Eye (tissue), 1 donor: ENCODE results near the gene UNC45A.
"Not testable (repeated sequence)": the region's sequence is repeated elsewhere in the genome, so short reads cannot be mapped to it uniquely, and the experiment has no call there.

Experiments
- DNase-seq: peaks from one replicate; pipeline ENCODE4 v3.0.0-alpha.2; 2015

Gene UNC45A

DNA sequence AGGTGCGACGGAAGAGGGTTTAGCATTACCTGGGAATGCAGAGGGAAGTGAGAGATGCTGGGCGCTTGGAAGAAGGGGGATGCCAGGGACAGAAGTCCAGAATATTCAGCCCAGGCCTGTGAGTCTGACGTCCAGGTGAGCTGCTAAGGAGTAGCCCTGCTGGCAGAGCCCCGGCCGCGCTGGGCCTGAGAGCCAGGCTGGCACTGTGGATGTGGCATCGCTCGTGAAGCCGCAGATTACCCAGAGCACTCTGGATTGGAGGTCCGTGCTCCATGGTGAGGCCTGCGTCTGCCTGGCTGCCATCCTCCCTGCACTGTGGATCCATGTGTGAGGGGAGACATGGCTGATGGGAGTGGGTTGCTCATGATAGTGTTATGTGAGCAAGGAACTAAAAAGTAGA, 17.5 kb upstream of the UNC45A start:
- no peak for DNase-seq

DNA sequence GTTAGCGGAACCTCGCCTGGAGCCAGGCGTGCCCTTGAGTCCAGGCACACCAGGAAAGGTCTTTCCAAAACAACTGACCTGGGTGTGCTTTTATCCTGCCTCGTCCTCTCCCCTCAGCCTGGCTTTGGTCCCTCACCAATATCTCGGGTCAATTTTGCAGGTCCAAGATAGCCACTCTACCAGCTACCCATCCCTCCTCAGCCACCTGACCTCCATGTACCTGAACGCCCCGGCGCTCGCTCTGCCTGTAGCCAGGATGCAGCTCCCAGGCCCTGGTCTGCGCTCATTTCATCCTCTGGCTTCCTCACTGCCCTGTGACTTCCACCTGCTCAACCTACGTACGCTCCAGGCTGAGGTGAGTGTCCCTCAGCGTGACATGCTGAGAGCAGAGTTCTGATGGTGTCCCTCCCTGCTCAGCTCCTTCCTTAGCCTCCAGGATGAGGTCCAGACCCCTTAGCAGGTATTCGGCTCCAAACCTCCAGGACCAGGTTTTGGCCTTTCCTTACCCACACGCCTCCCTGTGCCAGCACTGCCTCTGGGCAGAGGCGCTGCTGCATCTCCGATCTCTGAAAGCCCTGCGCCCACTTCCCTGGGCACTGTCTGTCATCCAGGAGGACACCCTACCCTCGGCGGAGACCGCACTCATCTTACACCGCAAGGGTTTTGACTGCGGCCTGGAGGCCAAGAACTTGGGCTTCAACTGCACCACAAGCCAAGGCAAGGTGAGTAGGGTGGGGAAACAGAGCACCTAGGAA, 16.9 kb upstream of the UNC45A start:
- no peak for DNase-seq

DNA sequence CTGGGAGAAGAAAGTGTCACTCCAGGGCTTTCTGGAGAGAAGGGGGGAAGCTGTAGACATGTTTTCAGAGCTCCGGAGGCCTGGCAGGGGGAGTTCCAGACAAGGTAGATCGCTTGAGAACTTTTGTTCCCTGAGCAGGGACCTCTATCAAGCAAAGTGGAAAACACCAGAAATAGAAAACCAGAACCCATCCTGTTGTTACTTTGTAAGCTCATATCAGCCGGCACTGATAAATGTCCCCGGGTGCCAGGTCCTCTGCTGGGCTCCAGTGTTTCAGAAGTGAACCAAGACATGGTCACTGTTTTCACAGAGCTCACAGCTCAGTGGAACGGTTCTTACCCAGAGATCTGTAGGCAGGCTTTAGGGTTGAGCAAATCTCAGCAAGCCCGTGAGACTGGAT, 16.2 kb upstream of the UNC45A start:
- no peak for DNase-seq

DNA sequence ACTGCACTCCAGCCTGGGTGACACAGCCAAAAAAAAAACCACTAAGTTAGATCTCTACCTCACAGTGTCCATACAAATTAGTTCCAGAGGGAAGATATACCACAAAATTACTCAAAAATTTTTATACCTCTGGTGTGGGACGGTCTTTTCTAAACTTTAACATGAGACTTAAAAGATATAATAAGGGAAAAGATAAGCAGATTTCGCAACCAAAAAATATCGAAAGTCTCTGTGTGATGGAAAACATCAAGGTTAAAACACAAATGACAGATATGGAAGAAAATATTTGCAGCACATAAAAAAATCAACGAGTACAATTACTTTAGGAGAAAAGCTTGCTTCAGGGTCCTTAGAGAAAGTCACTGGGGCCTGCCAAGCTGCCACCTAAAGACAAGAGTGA, 13.2 kb upstream of the UNC45A start:
- no peak for DNase-seq

DNA sequence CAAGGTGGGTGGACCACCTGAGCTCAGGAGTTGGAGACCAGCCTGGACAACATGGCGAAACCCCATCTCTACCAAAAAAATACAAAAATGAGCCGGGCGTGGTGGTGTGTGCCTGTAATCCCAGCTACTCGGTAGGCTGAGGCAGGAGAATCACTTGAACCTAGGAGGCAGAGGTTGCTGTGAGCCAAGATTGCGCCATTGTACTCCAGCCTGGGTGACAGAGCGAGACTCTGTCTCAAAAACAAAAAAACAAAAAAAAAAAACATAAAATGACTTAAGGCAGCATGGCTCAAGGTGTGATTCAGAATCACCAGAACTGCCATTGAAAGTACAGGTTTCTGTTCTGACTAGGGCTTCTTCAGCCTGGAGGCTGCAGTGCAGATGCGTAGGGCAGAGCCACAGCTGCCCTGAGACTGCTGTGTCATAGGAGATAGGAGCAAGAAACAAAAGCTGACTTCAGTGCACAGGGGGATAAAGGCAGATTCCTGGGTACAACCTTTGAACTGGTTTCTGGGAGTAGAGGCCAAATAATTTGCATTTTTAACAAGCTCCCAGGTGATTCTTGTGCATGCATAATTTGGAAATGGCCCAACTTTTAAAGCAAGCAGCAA, 12.3 kb upstream of the UNC45A start:
- DNase-seq, result not testable (repeated sequence)

DNA sequence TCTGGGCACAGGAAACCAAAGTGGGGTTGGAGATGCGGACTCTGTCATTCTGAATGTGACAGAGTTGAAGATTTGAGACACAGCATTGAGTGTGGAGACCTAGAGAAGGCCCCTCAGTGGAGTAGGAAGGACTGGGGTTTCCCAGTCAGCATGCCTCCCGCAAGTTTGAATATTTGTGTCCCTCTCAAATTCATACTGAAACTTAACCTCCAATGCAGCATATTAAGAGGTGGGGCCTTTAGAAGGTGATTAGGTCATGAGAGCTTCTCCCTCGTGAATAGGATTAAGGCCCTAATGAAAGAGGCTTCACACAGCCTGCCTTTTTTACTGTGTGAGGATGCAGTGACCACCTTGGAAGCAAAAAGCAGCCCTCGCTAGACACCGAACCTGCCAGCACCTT, 10.7 kb upstream of the UNC45A start:
- no peak for DNase-seq

DNA sequence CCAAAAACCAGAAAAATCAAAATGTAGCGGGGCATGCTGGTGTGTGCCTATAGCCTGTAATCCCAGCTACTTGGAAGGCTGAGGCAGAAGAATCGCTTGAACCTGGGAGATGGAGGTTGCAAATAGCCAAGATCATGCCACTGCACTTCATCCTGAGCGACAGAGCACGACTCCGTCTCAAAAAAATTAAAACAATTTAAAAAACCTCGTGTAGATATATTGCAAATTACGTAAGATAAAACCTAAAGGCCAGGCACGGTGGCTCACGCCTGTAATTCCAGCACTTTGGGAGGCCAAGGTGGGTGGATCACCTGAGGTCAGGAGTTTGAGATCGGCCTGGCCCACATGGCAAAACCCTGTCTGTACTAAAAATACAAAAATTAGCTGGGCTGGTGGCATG, 8.3 kb upstream of the UNC45A start:
- DNase-seq, result not testable (repeated sequence)

DNA sequence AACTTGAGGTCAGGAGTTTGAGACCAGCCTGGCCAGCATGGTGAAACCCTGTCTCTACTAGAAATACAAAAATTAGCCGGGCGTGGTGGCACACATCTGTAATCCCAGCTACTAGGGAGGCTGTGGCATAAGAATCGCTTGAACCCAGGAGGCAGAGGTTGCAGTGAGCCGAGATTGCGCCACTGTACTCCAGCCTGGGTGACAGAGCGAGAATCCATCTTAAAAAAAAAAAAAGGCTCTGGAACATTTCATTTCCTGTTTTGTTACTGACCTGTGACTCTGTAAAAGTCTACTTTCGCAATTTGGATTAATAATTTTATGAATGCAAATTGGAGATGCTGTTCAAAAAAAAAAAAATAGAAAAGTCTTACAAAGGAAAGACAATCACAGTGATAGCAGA, 7.0 kb upstream of the UNC45A start:
- DNase-seq, result not testable (repeated sequence)

DNA sequence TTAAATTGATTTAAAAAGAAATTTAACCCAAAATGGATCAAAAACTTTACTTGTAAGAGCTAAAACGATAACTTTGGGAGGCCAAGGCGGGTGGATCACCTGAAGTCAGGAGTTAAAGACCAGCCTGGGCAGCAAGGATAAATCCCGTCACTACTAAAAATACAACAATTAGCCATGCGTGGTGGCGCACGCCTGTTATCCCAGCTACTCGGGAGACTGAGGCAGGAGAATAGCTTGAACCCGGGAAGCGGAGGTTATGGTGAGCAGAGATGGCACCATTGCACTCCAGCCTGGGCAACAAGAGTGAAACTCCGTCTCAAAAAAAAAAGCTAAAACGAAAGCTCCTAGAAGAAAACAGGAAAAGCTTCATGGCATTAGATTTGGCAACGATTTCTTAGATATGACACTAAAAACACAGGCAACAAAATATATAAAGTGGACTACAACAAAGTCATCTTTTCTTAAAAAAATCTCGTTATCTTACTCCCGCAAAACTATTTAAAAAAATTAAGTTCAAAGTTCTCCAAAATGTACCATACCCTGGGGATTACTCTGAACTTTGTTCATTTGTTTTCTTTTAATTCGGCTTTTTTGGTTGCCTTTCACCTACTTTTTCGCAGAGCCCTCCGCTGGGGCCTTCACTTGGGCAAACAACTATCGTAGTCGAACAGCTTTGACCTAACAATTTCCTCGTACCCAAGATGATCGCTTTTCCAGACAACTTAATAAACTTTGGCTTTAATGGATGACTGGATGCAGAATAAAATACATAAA, 5.7 kb upstream of the UNC45A start:
- DNase-seq, result no peak

DNA sequence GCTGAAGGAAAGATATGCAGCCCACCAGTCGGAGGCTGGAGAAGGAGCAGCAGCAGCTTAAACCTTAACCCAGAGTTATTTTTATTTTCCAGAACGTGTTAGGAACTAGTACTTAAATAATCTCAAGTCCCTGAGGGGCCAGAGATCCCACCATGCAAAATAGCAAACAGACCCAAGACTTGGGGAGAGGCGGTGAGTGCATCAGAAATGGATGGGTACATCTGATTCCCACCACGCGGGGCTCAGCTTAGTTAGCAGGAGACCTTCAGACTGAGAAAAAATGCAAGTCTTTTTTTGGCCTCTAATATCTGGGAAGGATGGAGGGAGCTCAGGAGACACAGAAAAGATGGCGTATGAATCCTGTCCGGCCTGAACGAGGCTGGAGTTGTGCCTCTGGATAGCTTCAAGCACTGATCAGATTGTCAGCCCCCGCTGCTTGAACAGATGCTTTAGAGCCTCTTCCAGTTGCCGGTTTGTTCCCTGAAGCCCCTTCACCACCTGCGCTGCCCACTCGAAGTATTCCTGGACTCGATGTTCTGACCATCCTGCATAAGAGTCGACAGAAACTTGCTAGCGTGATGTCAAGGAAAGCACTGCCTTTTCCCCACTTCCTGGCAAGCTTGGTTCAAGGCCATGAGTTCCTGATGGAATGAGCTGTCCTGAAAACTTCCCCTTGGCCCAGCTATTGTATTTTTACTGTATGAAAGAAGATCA, 4.1 kb upstream of the UNC45A start:
- DNase-seq, result no peak

DNA sequence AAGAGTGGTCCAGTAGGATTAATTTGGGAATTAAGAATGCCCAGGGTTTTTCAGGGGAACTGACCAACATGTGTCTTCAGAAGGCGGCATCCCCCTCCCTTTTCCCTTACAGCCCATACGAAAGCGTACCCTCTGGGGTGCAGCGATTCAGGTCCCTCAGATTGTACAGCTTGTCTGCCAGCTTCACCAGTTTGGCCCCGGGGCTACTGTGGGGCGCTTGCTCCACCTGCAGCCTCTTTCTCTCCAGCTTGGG, 3.6 kb upstream of the UNC45A start:
- no peak for DNase-seq

DNA sequence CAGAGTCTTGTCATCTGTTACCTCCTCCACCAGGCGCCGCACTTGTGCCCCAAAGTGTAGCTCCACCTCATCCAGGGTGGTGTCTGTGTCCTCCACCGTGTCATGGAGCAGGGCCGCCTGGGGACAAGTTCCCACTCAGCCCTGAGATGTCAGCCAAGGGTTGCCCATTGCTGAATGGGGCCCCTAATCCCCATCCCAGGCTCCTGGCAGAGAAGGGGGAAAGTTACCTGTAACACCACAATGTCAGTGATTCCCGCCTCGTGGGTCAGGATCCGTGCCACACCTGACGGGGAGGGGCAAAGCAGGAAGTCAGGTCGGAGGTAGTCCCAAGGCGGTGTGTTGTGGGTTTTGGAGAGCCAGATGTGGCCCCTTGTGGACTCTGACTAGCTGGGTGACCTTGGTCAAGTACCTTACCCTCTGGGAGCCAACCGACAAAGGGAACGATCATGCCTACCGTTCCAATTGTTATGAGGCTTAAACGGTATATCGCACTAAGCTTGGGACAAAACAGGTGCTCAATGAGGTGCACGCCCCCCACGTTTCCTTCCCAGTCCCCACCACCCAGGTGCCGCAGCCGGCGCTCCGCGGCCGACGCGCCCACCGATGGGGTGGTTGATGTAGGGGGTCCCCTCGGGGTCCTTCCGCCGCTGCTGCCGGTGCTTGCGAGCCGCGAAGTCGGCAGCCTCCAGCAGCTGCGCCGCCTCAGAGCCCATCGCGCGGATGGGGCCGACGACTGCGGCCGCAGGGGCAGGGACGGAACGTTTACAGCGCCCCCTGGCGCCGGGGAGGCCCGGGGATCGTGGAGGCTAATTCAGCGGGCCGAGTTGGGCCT, 3.0 kb upstream of the UNC45A start, which contains the start of gene HDDC3:
Gene HDDC3 (minus strand): TSS at position 722 of the 832 bp plus-strand sequence. CDS start 9 bp downstream, at position 713.
- DNase-seq, result peak; percentile 93

DNA sequence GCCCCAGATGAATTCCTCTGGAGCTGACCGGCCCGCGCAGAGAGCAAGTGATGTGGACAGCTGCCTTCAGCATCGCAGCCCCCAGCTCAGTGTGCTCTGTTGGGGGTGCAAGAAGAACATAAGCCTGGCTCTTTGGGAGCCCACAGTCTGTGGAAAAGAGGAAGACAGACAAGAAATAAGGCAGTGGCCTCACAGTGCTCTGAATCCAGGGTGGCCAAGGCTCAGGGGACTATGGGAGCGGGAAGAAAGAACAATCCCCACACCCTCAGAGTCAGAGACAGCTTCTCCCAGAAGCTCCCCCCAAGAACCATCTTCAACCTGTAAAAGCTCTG, 2.5 kb upstream of the UNC45A start:
- DNase-seq, result no peak

DNA sequence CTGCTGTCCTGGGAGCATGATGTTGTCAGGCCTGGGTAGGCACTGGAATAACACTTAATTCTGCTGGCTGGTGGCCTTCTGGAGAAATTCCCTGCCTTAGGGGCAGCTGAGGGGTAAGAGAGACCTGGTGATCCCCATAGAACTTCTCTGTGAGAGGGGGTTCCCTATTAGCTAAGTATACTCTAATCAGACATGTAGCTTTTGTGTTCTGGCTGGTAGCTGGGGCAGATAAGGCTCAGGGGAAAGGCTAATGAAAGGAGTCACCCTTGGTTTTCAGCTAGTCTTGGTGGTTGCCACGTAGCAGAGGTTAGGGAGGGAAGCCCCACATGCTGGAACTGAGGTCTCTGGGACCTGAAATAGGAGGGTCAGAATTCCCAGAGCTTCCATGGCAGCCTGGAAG, 1.8 kb upstream of the UNC45A start:
- no peak for DNase-seq

DNA sequence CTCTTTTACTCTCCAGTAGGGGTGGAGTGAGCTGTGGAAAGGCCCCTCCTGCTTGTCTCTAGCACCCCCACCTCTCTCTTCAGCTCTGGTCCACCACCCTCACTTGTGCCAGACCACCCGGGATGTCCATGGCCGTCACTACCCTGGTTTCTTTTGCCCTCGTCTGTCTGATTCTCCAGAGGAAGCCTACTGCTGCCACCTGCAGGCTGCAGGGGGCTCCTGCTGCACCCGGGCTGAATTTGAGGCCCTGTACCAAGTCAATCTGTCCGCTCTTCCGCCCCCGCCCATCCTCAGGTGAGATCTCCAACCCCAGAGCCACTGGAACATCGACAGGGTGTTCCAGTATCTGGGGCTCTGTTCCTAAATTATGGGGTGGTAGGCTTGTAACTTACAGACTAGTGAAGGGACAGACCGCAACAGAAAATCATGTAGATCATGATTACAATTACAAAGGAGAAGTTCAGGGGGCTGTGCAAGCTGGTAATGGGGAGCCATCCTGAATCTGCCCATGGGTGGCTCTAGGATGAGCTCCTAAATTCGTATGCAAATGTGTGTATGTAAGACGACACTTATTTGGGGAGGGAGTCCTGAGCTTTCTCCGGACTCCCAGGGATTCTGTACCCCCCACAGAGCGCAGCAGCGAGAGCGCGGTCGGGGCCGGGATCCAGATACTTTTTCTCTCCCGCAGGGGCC, 683 bp upstream of the UNC45A start:
- DNase-seq, result peak; percentile 94

DNA sequence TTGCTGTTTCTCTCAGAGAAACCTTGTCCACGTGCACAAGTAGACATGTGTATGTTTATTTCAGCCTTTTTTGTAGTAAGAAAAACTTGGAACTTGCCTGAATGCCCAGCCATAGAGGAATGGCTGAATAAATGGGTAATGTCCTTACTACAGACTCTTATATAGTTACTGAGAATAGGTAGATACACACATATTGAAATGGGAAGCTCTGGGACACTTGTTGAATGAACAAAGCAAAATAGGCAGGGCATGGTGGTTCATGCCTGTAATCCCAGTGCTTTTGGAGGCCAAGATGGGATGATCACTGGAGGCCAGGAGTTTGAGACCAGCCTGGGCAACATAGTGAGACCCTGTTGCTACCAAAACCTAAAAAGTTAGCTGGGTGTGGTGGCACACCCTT, 1.7 kb downstream of the UNC45A start:
- no peak for DNase-seq

DNA sequence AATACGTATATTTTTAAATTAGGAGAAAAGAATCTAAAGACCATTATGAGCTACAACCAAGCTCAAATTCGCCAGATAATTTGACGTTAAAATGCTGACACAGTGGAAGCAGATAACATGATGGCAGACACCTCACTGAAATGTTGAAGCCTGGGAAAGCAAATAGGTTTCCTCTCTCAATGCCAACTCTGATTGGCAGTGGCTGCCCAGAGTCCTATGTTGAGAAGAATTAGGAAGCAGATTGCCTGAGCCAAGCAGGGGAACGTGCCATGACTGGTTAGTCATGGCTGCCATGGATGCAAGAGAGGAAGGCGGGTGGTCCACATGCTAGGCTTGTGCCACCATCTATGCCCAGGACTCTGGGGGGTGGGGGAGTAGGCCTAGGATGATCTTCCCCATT, 3.2 kb downstream of the UNC45A start:
- DNase-seq, result no peak

DNA sequence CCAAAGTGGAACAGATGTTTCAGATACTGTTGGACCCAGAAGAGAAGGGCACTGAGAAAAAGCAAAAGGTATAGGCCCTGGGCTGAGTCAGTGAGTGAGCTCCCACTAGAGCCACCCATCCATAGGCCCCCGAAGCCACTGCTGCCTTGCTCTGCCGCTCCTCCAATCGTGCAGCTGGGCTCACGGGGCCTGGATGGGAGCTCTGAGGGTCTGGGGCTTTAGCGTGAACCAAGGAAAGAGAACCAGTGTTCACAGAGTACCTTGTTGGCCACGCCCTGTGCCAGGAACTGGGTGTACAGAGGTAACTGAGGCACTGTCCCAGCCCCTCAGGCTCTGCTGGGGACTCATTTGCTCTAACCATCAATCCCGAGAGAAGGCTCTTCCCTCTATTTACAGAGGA, 4.7 kb downstream of the UNC45A start:
- DNase-seq, result no peak

DNA sequence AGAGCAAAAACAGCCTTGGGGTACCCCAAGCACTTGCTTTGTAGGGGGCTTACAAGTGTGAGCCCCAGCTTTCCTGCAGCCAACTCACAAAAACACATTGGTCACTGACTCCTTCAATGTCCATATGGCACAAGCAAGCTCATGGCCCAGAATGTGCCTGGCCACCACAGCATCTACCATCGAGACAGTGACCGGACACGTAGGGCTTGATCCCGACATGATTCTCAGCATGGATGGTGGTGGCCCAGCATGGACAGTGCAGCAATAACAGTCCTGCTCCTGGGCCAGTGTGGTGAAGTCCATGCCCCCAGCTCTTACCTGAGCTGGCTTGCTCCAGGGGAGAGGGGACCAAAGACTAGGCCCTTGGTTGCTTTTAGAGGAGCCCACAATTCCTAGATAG, 6.0 kb downstream of the UNC45A start:
- DNase-seq, result no peak

DNA sequence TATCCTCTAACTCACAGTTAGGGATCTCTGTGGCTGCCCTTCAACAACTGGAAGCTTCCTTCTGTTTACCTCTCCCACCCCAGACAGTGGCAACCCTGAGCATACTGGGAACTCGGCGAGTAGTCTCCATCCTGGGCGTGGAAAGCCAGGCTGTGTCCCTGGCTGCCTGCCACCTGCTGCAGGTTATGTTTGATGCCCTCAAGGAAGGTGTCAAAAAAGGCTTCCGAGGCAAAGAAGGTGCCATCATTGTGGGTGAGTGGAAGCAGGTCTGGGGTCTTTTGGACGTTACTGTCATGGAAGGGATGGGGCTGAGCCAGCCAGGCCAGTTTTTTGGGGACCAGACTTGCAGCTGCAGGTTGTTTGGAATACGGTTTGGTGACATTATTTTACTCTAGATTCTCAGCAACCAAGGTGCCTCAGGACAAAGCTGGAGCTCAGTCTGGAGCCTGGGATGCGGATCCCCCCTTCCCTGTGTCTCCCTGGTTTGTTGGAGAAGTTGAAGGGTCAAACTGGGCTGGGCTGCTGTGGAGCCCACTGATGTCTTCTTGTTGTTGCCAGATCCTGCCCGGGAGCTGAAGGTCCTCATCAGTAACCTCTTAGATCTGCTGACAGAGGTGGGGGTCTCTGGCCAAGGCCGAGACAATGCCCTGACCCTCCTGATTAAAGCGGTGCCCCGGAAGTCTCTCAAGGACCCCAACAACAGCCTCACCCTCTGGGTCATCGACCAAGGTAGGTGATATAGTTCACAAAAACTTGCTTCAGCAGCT, 7.5 kb downstream of the UNC45A start:
- no peak for DNase-seq

DNA sequence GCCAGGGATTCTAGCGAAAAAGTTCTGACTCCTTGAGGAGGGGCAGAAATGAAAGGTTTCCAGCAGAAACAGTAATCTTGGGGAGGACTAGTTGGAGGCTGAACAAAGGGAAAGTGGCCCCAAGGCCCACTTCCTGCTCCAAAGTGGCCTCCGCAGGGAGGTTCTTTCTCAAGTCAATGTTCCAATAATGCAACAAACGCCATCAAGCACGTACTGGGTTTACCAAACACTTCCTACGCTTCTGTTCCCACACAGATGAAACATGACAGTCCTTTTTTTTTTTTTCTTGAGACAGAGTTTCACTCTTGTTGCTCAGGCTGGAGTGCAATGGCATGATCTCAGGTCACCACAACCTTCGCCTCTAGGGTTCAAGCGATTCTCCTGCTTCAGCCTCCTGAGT, 10.0 kb downstream of the UNC45A start:
- no peak for DNase-seq
